Measurements from ENCODE around the gene POU6F1. TPM values are rescaled to one million over a fixed set of nuclear protein-coding genes. Genes with fewer than 3 reads are reported as not detected.

POU6F1 gene
- total RNA-seq, 1 donor from 2014 or later = 2.6 TPM

DNA sequence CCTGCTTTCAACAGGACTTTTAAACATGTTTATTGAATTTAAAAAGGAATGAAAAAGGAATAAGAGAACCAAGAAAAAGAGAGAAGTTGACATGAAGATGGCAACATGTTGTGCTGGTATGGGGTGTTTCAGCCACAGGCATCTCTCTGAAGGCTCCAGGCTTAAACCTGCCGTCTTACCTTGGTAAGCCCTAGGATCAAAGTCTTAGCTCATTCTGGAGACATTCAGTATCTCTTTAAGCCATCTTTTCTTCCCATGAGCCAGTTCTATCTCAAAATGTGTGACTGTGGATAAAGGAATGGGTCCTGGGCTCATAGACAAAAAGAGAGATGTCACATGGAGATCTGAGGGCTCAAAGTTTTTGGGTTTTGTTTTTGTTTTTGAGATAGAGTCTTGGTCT is 43.4 kb downstream of the POU6F1 start:
- no peak overlapping the region for H3K27ac ChIP-seq (ENCODE audit: low read depth, low read length)

DNA sequence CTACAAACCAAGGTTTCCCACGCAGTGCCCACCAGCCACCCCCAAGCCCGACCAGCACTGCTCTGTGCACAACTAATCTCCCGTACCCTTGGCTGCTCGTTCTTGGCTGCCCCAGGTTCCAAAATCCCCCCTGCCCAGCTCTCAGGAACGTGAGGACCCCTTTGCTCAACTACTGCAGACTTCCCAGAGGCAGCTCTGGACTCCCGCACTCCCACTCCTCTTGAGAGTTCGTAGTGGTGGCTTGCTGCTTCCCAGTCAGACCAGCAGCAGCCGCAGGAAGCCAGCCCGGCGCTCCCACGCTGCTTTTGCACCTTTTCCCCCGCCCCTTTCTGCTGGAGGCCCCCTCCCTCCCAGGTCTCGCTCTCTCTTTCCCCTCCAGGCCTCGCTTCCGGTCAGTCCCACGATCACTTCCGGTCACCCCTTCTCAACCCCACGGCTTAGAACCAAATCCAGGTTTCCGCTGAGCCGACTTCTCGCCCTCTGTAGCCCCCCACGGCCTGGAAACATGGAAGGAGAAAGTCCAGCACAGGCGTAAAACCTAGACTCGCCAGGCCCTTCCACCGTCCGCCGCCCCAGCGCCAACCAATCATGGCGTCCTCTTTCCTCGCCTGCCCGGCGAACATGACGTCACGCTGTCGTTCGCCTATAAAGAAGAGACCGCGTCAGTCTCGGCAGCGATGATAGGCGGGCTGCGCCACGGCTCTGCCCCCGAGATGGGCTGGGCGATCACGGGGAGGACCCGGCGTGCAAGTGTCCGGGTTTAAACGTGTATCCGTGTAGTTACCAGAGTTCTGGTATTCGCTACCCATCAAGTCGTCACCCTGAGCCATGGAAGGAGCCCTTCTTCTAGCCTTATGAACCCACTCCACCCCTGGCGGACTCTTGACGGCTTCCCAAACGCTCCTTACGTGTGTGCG is 45.1 kb downstream of the POU6F1 start, which contains the start of gene TFCP2:
Gene TFCP2, minus strand, starts transcription at position 621 of the 917 bp plus-strand sequence. CDS start 713 bp downstream, outside the sequence.
- Histone ChIP-seq H3K9me3 (ENCODE audit: control insufficient read depth in 3 of 3, low read length in 3 of 3) (no peaks in the 10 kb centered on the region), H3K4me3 (ENCODE audit: low read length in 3 of 3) (peak within 1 kb of the TSS; percentile 81 to 99 (median 98)), H3K27me3 (ENCODE audit: control insufficient read depth in 3 of 3, insufficient read depth in 3 of 3, low read length in 3 of 3) (no peaks in the 10 kb centered on the region), H3K4me1 (ENCODE audit: control insufficient read depth in 3 of 3, insufficient read depth in 3 of 3, low read length in 3 of 3) (peaks cover 10 to 14% (median 11%) of the 10 kb centered on the region in 3 donors), H3K9ac (ENCODE audit: low read depth in 1 of 3, low read length in 3 of 3) (peak within 1 kb of the TSS; percentile 85 to 100 (median 99)), H3K36me3 (ENCODE audit: control insufficient read depth in 3 of 3, insufficient read depth in 3 of 3, low read length in 3 of 3) (no peaks in the 10 kb centered on the region), H3K27ac (ENCODE audit: low read depth, low read length) (peak within 1 kb of the TSS; percentile 98)

More for the DNA sequence above, 43.4 kb downstream of the POU6F1 start:
- no peaks in the 10 kb centered on the region for H3K27me3 ChIP-seq (ENCODE audit: control insufficient read depth in 3 of 3, insufficient read depth in 3 of 3, low read length in 3 of 3)
- H3K9ac ChIP-seq (ENCODE audit: low read depth in 1 of 3, low read length in 3 of 3) = no peak overlapping the region
- H3K36me3 ChIP-seq (ENCODE audit: control insufficient read depth in 3 of 3, insufficient read depth in 3 of 3, low read length in 3 of 3) = no peaks in the 10 kb centered on the region
- no peaks in the 10 kb centered on the region for H3K9me3 ChIP-seq (ENCODE audit: control insufficient read depth in 3 of 3, low read length in 3 of 3)
- no peak overlapping the region for H3K4me3 ChIP-seq (ENCODE audit: low read length in 3 of 3)
- peaks cover 10 to 14% (median 11%) of the 10 kb centered on the region in 3 donors for H3K4me1 ChIP-seq (ENCODE audit: control insufficient read depth in 3 of 3, insufficient read depth in 3 of 3, low read length in 3 of 3)

DNA sequence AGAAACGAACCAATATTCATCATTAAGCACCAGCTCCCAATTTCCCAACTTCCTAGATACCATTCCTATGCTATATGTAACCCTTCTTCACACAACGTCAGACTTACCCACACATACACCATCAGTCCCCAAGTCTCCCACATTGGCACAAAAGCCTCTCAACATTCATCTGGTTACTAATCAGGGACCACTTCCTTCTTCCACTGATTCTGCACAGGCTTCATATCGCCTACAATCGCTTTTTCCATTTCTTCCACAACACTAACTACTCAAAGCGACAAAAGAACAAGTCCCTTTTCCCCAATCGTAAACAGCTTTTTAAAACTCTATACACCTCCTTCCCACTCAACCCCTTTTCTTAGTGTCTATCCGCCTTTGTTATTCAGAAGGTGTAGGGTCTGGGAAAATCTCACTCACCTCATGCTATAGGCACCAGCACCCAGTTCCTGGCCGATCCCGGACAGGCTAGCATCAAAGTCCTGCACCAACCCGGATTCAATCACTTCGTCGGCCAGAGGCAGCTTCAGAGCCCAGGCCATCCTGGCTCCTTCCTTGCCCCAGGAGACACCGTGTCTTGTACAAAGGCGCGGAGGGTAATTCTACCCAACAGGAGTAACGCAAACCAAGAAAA is 45.9 kb downstream of the POU6F1 start:
- Histone ChIP-seq H3K36me3 (ENCODE audit: control insufficient read depth in 3 of 3, insufficient read depth in 3 of 3, low read length in 3 of 3) (peaks cover 0 to 2% (median 0%) of the 10 kb centered on the region in 3 donors), H3K9me3 (ENCODE audit: control insufficient read depth in 3 of 3, low read length in 3 of 3) (no peaks in the 10 kb centered on the region), H3K4me1 (ENCODE audit: control insufficient read depth in 3 of 3, insufficient read depth in 3 of 3, low read length in 3 of 3) (peaks cover 10 to 14% (median 11%) of the 10 kb centered on the region in 3 donors), H3K9ac (ENCODE audit: low read depth in 1 of 3, low read length in 3 of 3) (peak overlapping the region; percentile 85 to 100 (median 99)), H3K27ac (ENCODE audit: low read depth, low read length) (peak overlapping the region; percentile 98), H3K4me3 (ENCODE audit: low read length in 3 of 3) (peak overlapping the region; percentile 81 to 99 (median 98)), H3K27me3 (ENCODE audit: control insufficient read depth in 3 of 3, insufficient read depth in 3 of 3, low read length in 3 of 3) (no peaks in the 10 kb centered on the region)

DNA sequence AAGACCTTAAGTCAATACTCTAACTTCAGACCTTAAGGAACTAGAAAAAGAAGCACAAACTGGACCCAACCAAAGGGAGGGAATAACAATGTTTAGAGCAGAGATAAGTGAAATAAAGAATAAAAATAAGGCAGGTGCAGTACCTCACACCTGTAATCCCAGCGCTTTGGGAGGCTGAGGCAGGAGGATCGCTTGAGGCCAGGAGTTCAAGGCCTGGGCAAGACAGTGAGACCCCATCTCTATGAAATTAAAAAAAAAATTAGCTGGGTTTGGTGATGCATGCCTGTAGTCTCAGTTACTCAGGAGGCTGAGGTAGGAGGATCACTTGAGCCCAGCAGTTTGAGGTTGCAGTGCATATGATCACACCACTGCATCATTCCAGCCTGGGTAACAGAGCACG is 54.1 kb downstream of the POU6F1 start:
- H3K27ac ChIP-seq (ENCODE audit: low read depth, low read length) = no peak overlapping the region
- H3K9ac ChIP-seq (ENCODE audit: low read depth in 1 of 3, low read length in 3 of 3) = no peak overlapping the region
- peaks cover 0 to 2% (median 0%) of the 10 kb centered on the region in 3 donors for H3K4me1 ChIP-seq (ENCODE audit: control insufficient read depth in 3 of 3, insufficient read depth in 3 of 3, low read length in 3 of 3)
- peaks cover 0 to 2% (median 0%) of the 10 kb centered on the region in 3 donors for H3K36me3 ChIP-seq (ENCODE audit: control insufficient read depth in 3 of 3, insufficient read depth in 3 of 3, low read length in 3 of 3)
- H3K9me3 ChIP-seq (ENCODE audit: control insufficient read depth in 3 of 3, low read length in 3 of 3) = no peaks in the 10 kb centered on the region
- no peaks in the 10 kb centered on the region for H3K27me3 ChIP-seq (ENCODE audit: control insufficient read depth in 3 of 3, insufficient read depth in 3 of 3, low read length in 3 of 3)
- H3K4me3 ChIP-seq (ENCODE audit: low read length in 3 of 3) = no peak overlapping the region

DNA sequence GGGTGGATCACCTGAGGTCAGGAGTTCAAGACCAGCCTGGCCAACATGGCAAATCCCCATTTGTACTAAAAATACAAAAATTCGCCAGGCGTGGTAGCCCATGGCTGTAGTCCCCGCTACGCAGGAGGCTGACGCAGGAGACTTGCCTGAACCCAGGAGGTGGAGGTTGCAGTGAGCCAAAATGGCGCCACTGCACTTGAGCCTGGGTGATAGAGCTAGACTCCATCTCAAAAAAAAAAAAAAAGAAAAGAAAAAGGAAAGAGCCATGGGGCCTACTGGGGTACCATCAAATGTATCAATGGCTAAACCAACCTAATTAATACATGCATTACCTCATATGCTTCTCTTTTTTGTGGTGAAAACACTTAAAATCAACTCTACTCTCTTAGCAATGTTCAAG is 55.6 kb downstream of the POU6F1 start:
- H3K4me3 ChIP-seq (ENCODE audit: low read length in 3 of 3) = no peak overlapping the region
- no peak overlapping the region for H3K27ac ChIP-seq (ENCODE audit: low read depth, low read length)
- no peaks in the 10 kb centered on the region for H3K27me3 ChIP-seq (ENCODE audit: control insufficient read depth in 3 of 3, insufficient read depth in 3 of 3, low read length in 3 of 3)
- H3K4me1 ChIP-seq (ENCODE audit: control insufficient read depth in 3 of 3, insufficient read depth in 3 of 3, low read length in 3 of 3) = peaks cover 0 to 2% (median 0%) of the 10 kb centered on the region in 3 donors
- no peaks in the 10 kb centered on the region for H3K36me3 ChIP-seq (ENCODE audit: control insufficient read depth in 3 of 3, insufficient read depth in 3 of 3, low read length in 3 of 3)
- no peak overlapping the region for H3K9ac ChIP-seq (ENCODE audit: low read depth in 1 of 3, low read length in 3 of 3)
- no peaks in the 10 kb centered on the region for H3K9me3 ChIP-seq (ENCODE audit: control insufficient read depth in 3 of 3, low read length in 3 of 3)

DNA sequence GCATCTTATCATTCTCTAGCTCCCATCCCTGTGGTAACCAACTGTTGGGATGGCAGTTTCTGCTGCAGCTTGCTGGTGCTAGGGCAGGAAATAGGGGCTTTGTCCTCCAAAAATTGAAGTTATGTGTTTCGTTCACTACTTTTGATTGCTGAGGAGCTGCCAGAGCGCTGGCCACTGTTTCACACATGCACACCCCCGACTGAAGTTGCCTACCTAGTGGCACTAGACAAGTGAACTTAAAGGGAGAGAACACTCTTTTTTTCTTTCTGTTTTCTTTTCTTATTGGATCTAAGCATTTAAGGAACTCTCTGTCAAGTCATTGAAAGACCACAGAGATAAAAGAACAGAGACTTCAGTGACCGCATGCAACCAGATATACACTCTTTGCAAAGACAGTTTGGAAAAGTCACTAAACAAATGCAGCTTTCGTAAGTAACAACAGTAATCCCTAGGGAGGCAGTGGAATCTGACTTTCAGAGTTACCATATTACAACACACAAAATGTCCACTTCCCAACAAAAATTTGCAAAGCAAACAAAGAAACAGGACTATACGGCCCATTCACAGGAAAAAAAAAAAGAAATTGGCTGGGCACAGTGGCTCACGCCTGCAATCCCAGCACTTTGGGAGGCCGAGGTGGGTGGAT is 56.9 kb downstream of the POU6F1 start:
- Histone ChIP-seq H3K9ac (ENCODE audit: low read depth in 1 of 3, low read length in 3 of 3) (no peak overlapping the region), H3K36me3 (ENCODE audit: control insufficient read depth in 3 of 3, insufficient read depth in 3 of 3, low read length in 3 of 3) (peaks cover 0 to 3% (median 0%) of the 10 kb centered on the region in 3 donors), H3K4me3 (ENCODE audit: low read length in 3 of 3) (no peak overlapping the region), H3K27me3 (ENCODE audit: control insufficient read depth in 3 of 3, insufficient read depth in 3 of 3, low read length in 3 of 3) (no peaks in the 10 kb centered on the region), H3K27ac (ENCODE audit: low read depth, low read length) (no peak overlapping the region), H3K9me3 (ENCODE audit: control insufficient read depth in 3 of 3, low read length in 3 of 3) (no peaks in the 10 kb centered on the region), H3K4me1 (ENCODE audit: control insufficient read depth in 3 of 3, insufficient read depth in 3 of 3, low read length in 3 of 3) (no peaks in the 10 kb centered on the region)

DNA sequence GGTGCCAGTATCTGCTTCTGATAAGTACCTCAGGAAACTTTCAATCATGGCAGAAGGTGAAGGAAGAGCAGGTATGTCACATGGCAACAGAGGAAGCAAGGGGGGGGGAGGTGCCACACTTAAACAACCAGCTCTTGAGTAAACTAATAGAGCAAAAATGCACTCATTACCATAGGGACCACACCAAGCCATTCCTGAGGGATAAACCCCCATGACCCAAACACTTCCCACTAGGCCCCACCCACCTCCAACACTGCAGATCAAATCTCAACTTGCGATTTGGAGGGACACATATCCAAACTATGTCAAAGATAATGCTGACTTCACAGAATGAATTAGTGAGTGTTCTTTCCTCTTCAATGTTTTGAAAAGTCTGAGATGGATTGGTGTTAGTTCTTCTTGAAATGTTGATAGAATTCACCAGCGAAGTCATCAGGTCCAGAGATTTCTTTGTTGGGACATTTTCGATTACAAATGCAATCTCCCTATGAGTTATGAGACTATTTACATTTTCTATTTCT is 61.6 kb downstream of the POU6F1 start:
- Histone ChIP-seq H3K9me3 (ENCODE audit: control insufficient read depth in 3 of 3, low read length in 3 of 3) (no peaks in the 10 kb centered on the region), H3K4me1 (ENCODE audit: control insufficient read depth in 3 of 3, insufficient read depth in 3 of 3, low read length in 3 of 3) (no peaks in the 10 kb centered on the region), H3K4me3 (ENCODE audit: low read length in 3 of 3) (no peak overlapping the region), H3K27me3 (ENCODE audit: control insufficient read depth in 3 of 3, insufficient read depth in 3 of 3, low read length in 3 of 3) (no peaks in the 10 kb centered on the region), H3K36me3 (ENCODE audit: control insufficient read depth in 3 of 3, insufficient read depth in 3 of 3, low read length in 3 of 3) (peaks cover 0 to 3% (median 0%) of the 10 kb centered on the region in 3 donors), H3K9ac (ENCODE audit: low read depth in 1 of 3, low read length in 3 of 3) (no peak overlapping the region), H3K27ac (ENCODE audit: low read depth, low read length) (no peak overlapping the region)

DNA sequence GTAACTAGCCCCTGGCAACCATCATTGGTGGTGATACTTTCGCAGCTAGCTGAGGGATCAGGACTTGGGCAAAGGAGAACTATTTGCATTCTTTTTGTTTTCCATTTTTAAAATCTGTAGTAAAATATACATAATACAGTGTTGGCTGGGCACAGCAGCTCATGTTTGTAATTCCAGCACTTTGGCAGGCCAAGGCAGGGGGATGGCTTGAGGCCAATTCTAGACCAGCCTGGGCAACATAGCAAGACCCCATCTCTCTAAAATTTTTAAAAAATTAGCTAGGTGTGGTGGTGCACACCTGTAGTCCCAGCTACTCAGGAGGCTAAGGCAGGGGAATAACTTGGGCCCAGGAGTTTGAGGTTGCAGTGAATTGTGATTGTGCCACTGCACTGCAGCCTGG is 64.9 kb downstream of the POU6F1 start:
- Histone ChIP-seq H3K4me3 (ENCODE audit: low read length in 3 of 3) (no peak overlapping the region), H3K27ac (ENCODE audit: low read depth, low read length) (no peak overlapping the region), H3K36me3 (ENCODE audit: control insufficient read depth in 3 of 3, insufficient read depth in 3 of 3, low read length in 3 of 3) (peaks cover 0 to 3% (median 0%) of the 10 kb centered on the region in 3 donors), H3K9me3 (ENCODE audit: control insufficient read depth in 3 of 3, low read length in 3 of 3) (no peaks in the 10 kb centered on the region), H3K4me1 (ENCODE audit: control insufficient read depth in 3 of 3, insufficient read depth in 3 of 3, low read length in 3 of 3) (no peaks in the 10 kb centered on the region), H3K27me3 (ENCODE audit: control insufficient read depth in 3 of 3, insufficient read depth in 3 of 3, low read length in 3 of 3) (no peaks in the 10 kb centered on the region), H3K9ac (ENCODE audit: low read depth in 1 of 3, low read length in 3 of 3) (no peak overlapping the region)

DNA sequence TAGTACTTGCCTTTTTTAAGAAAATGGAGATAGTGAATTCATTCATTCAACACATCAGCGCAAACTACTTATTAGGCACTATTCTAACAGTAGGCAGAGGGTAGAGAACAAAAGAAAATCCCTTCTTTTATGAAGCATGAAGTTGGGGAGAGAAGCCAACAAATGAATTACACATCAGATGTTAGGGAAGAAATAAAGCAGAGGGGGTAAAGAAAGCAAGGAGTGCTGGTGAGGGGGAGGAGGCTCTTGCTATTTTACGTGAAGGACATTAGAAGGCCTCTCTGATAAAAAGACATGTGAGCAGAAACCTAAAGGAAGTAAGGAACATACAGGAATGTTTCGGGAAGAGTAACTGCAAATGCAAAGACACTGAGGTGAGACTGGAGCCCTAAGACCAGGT is 67.1 kb downstream of the POU6F1 start:
- H3K4me3 ChIP-seq (ENCODE audit: low read length in 3 of 3) = no peak overlapping the region
- H3K9me3 ChIP-seq (ENCODE audit: control insufficient read depth in 3 of 3, low read length in 3 of 3) = no peaks in the 10 kb centered on the region
- no peaks in the 10 kb centered on the region for H3K27me3 ChIP-seq (ENCODE audit: control insufficient read depth in 3 of 3, insufficient read depth in 3 of 3, low read length in 3 of 3)
- no peak overlapping the region for H3K27ac ChIP-seq (ENCODE audit: low read depth, low read length)
- no peaks in the 10 kb centered on the region for H3K36me3 ChIP-seq (ENCODE audit: control insufficient read depth in 3 of 3, insufficient read depth in 3 of 3, low read length in 3 of 3)
- no peaks in the 10 kb centered on the region for H3K4me1 ChIP-seq (ENCODE audit: control insufficient read depth in 3 of 3, insufficient read depth in 3 of 3, low read length in 3 of 3)
- no peak overlapping the region for H3K9ac ChIP-seq (ENCODE audit: low read depth in 1 of 3, low read length in 3 of 3)

Measured in skeletal muscle tissue (tissue), 4 donors.